Stimulated activated CD4-positive, alpha-beta T cell treated with anti-CD3 and anti-CD28 coated beads, Interleukin-2, amount 100 ng/mL, for 4 hours (primary cell): ENCODE results near the gene SERINC2.
"Not testable (repeated sequence)": the region's sequence is repeated elsewhere in the genome, so short reads cannot be mapped to it uniquely, and the experiment has no call there.

Experiments used
- DNase-seq: peaks from one replicate; pipeline ENCODE4 v3.0.0-alpha.2; 2020; ENCODE audit warnings: low read depth

The SERINC2 gene

DNA sequence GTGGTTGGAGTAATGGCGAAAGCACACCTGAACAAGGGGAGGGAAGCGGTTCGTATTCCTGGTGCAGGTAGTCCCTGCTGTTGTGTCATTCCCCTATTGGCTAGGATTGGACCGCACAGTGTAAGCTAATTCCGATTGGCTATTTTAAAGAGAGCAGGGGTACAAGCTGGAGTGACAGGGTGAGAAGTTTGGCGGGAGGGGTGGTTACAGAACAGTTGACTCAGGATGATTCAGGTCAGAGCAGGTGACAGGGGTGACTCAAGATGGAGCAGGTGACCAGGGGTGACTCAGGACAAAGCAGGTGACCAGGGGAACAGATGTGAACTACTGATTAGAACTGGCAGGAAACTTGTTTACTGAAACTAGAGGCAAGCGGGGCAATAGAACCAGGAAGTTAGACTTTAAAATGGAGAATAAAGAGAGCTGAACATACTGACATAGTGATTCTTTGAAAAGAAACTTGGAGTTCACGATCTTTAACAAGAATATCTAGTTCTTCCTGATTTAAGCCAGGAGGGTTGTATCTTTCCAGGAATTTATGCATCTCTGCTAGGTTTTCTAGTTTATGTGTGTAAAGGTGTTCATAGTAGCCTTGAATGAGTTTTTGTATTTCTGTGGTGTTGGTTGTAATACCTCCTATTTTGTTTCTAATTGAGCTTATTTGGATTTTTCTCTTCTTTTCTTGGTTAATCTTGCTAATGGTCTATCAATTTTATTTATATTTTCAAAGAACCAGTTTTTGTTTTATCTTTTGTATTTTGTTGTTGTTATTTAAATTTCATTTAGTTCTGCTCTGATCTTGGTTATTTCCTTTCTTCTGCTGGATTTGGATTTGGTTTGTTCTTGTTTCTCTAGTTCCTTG is 58.7 kb downstream of the SERINC2 start:
- DNase-seq, result not testable (repeated sequence)

DNA sequence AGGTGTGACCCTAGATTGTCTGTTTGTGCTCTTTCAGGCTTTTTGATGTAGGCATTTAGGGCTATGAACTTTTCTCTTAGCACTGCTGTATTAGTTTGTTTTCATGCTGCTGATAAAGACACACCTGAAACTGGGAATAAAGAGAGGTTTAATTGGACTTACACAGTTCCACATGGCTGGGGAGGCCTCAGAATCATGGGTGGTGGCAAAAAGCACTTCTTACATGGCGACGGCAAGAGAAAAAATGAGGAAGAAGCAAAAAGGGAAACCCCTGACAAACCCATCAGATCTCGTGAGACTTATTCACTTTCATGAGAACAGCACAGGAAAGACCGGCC is 59.3 kb downstream of the SERINC2 start:
- not testable (repeated sequence) for DNase-seq

DNA sequence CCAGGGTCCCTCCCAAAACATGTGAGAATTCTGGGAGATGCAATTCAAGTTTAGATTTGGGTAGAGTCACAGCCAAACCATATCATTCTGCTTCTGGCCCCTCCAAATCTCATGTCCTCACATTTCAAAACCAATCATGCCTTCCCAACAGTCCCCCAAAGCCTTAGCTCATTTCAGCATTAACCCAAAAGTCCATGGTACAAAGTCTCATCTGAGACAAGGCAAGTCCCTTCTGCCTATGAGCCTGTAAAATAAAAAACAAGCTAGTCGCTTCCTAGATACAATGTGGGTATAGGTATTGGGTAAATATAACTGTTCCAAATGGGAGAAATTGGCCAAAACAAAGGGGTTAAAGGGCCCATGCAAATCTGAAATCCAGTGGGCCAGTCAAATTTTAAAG is 59.7 kb downstream of the SERINC2 start:
- DNase-seq, result not testable (repeated sequence)

DNA sequence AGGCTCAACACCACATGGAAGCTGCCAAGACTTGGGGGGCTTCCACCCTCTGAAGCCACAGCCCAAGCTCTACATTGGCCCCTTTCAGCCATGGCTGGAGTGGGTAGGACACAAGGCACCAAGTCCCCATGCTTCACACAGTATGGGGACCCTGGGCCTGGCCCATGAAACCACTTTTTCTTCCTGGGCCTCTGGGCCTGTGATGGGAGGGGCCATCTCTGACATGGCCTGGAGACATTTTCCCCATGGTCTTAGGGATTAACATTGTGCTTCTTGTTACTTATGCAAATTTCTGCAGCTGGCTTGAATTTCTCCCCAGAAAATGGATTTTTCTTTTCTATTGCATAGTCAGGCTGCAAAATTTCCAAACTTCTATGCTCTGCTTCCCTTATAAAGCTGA is 60.5 kb downstream of the SERINC2 start:
- not testable (repeated sequence) for DNase-seq

DNA sequence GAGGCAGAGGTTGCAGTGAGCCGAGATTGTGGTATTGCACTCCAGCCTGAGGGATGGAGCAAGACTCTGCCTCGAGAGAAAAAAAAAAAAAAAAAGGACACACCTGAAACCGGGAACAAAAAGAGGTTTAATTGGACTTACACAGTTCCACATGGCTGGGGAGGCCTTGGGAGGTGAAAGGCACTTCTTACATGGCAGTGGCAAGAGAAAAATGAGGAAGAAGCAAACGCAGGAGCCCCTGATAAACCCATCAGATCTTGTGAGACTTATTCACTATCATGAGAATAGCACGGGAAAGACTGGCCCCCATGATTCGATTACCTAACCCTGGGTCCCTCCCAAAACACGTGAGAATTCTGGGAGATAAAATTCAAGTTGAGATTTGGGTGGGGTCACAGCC is 61.6 kb downstream of the SERINC2 start:
- DNase-seq, result not testable (repeated sequence)

DNA sequence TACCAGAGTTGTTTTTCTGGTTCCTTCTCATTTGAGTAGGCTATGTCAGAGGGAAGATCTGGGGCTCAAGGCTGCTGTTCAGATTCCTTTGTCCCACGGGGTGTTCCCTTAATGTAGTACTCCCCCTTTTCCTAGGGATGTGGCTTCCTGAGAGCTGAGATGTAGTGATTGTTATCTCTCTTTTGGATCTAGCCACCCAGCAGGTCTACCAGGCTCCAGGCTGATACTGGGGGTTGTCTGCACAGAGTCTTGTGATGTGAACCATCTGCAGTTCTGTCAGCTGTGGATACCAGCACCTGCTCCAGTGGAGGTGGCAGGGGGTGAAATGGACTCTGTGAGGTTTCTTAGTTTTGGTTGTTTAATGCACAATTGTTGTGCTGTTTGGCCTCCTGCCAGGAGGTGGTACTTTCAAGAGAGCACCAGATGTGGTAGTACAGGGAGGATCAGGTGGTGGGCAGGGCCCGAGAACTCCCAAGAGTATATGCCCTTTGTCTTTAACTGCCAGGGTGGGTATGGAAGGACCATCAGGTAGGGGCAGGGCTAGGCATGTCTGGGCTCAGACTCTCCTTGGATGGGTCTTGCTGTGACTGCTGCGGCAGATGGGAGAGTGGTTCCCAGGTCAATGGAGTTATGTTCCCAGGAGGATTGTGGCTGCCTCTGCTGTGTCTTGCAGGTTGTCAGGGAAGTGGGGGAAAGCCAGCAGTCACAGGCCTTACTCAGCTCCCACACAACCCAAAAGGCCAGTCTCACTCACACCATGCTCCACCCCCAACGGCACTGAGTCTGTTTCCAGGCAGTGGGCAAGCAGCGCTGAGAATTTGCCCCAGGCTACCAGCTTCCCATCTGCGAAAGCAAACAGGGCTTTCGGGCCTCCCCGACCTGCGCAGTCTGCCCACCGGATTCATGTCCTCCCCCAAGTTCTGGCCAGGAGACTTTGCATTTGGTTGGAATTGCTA is 64.2 kb downstream of the SERINC2 start:
- DNase-seq, result no peak

DNA sequence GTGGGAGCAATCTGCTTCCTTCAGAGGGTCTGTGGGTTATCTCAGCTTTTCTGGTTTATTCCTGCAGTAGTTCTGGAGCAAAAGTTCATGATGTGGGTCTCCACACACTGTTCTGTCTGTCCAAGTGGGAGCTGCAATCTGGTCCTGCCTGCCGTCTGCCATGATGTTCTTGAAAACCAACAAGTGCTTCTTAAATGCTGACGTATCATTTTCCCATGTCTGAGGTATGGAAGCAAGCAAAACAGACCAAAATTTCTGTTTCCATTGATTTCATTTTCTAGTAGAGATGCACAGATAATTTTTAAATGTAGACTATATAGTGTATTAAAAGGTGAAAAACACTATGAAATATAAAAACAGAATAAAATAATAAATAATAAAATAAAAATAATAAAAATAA is 65.2 kb downstream of the SERINC2 start:
- no peak for DNase-seq

DNA sequence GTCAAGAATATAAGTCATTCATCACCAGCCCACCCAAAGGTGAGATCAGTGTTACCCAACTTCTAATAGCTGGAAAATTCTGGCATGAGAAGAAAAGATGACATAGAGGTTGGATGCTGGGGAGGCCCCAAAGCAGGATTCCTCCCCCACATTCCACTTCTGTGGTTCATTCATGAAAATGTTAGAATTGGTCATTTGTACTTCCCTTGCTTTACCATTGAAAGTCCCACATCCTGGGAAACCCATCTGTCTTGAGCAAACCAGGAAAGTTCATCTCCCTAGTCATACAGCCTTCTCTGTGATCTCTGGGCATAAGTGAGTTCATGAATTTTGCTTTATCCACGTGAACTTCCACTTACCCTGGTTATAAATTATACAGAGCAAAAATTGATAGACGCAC is 66.8 kb downstream of the SERINC2 start:
- no peak for DNase-seq

DNA sequence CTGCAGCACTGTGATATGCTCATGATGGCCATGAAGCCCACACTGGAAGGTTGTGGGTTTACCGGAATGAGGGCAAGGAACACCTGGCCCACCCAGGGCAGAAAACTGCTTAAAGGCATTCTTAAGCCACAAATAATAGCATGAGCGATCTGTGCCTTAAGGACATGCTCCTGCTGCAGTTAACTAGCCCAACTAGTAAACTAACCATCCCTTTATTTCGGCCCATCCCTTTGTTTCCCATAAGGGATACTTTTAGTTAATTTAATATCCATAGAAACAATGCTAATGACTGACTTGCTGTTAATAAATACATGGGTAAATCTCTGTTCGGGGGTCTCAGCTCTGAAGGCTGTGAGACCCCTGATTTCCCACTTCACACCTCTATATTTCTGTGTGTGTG is 67.4 kb downstream of the SERINC2 start:
- not testable (repeated sequence) for DNase-seq

DNA sequence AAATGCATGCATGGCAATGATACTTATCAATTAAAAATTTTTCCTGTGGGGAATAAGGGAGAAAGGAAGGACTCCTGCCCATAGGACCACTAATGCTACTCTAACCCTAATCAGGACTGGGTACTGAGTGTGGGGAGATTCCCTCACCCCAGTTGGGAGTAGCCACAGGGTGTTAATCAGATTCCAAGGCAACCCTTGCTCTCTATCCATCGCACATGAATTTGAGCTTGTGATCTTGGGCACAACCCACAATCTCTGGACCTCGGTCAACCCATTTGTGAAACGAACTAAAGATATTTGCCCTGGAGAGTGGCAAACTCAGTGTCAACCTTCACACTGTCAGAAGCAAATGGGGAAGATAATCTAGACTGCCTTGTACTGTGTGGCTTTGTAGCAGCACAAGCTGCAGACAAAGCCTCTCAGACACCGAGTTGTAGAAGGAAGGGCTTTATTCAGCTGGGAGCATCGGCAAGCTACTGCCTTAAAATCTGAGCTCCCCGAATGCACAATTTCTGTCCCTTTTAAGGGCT is 69.5 kb downstream of the SERINC2 start:
- no peak for DNase-seq

DNA sequence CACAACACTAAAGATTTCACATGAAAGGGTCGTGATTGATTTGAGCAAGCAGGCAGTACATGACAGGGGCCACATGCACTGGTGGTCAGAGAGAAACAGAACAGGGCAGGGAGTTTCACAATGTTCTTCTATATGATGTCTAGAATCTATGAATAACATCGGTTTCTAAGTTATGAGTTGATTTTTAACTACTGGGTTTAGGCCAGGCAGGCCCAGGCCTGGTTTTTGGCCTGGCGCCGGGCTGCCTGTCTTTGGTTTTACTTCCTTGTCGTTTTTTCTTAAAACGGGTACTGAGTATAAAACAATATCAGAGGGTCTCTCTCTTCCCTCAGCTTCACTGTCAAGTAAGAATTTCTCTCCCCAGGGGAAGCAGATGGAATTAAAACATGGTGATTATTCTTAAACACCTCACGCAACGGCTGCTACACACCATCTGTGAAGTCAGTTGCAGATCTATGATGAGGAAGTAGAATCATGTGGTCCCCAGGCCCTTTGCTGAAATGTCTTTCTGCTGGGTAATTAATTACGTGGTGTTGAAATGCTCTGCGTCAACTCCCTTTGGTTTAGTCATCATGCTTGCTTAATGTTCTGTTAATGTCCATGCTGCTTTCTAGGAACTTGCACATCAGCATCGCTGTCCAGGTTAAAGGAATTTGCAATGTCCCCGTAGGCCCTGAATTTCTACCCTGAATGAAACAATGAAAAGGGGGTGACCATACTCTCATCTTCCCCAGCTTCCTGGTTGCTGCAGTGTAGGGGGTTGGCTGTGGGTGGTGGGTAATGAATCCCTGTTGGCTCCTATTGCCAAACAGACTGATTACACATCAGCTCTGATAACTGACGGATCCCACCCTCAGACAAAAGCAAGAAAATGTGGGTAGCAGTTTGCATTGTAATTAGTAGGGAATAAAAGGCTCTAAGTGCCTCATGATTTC is 70.3 kb downstream of the SERINC2 start:
- DNase-seq, result no peak
